AG09319 (cell line): ENCODE results near the gene GDPD5.

Experiments
- DNase-seq: peaks from one replicate; pipeline ENCODE4 v3.0.0-alpha.2; 2010; ENCODE audit warnings: low read depth; ENCODE audit errors: extremely low read depth
- TF ChIP-seq, protein P1 (sequence below): IDR thresholded peaks from 2 replicates; pipeline ENCODE4 v1.5.1; 2011; ENCODE audit warnings: low read depth, mild to moderate bottlenecking, inconsistent platforms, low read length, moderate library complexity

GDPD5 gene

DNA sequence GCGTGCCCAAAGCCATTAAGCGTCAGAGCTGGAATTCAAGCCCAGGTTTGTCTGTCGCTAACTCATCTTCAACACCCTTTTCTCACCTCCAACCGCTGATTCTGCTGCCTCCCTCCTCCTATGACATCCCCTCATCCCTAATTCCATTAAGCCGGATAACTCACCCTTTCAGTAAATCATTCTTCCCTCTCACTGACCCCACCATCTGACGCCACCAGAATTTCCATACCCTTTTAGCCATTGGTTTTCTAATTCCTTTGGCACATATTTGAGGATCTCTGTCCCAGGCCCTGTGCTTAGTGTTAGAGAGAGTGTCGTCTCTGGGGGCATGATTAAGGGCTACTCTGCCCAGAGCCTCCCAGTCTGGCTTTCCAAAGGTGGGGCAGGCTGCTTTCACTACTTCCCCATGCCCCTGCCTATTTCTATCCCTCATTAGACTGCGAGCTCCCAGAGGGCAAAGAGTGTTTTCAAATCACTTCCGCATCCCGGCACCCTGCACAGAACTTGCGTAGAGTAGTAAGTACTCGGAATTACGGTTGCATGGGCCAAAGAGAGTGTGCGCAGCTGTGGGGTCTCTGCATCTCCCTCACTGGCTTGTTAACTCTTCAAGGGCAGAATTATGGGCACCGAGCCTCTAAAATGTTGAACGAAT lies 96.6 kb downstream of the GDPD5 start:
- TF ChIP-seq, protein P1, sequence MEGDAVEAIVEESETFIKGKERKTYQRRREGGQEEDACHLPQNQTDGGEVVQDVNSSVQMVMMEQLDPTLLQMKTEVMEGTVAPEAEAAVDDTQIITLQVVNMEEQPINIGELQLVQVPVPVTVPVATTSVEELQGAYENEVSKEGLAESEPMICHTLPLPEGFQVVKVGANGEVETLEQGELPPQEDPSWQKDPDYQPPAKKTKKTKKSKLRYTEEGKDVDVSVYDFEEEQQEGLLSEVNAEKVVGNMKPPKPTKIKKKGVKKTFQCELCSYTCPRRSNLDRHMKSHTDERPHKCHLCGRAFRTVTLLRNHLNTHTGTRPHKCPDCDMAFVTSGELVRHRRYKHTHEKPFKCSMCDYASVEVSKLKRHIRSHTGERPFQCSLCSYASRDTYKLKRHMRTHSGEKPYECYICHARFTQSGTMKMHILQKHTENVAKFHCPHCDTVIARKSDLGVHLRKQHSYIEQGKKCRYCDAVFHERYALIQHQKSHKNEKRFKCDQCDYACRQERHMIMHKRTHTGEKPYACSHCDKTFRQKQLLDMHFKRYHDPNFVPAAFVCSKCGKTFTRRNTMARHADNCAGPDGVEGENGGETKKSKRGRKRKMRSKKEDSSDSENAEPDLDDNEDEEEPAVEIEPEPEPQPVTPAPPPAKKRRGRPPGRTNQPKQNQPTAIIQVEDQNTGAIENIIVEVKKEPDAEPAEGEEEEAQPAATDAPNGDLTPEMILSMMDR: no peak
- DNase-seq: no peak

DNA sequence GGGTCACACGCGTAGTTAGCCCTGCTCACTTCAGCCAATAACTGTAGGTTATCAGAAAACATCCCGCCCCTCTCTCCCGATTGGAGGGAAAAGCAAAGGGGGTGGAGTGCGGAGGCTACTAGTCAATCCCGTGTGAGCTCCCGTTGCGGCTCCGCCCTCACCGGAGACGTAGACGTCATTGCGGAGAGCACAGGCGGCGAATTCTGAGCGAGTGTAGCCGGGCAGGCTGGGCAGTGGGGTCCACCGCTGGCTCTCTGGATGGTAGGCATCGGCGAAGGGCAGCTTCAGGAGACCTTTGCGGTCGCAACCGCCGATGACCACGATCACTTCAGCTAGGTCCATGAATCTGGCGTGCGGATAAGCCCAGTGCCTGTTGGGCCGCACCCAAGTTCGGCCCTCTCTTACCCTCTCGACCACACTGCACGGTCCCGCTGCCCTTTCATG lies 97.4 kb downstream of the GDPD5 start:
- peak; percentile 29 for DNase-seq
- TF ChIP-seq, protein P1: no peak

DNA sequence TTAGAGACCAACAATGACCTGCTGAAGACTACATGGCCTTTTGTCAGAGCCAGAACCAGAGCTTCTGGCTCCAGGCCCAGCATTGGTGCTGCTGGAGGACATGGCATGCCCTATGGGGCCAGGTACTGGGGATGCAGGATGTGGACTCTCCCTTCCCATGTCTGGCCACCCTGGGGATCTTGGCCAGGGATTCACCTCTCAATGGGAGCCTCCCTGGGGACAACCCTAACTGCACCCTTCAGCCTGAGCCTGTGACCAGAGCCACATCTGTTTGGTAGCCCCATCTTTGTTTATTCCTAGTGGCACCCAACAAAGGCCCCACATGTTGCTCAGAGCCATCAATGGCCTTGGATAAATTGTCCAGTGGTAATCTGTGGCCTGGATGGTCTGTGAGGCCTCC lies 98.6 kb downstream of the GDPD5 start:
- TF ChIP-seq, protein P1: no peak
- no peak for DNase-seq

DNA sequence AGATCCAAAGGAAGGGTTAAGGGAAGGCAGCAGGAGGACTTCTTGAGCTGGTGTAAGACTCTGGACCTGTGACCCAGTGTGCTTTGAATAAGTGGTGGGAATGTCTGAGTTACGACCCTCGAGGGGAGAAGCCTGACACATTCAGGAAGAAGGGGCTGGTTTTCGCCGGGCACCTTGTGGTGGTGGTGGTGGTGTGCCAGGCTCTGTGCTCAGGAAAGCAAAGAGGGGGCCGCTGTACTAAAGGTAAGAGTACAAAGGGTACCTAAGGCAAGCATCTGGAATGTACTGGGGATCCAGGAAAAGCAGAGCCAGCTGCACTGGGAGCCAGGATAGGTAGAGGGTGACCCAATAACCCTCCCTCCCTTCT lies 99.0 kb downstream of the GDPD5 start:
- TF ChIP-seq, protein P1: no peak
- DNase-seq: no peak

DNA sequence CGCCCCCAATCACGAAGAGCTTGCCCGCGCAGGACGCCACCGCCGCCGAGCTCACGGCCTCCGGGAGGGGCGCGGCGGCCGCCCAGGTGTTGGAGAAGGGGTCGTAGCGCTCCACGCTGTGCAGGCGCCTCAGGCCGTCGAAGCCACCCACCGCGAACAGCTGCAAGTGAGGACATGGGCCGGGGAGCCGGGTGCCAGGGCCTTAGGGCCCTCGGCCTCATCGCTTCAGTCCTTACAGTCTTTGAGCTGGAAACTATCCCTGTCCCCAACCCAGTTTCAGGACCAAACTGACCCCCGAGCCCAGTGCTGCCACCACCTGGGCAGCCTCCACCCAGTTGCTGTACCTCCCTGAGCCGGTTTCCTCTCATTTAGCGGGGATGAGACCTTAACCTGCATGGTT lies 100.3 kb downstream of the GDPD5 start:
- TF ChIP-seq, protein P1: peak; percentile 18

DNA sequence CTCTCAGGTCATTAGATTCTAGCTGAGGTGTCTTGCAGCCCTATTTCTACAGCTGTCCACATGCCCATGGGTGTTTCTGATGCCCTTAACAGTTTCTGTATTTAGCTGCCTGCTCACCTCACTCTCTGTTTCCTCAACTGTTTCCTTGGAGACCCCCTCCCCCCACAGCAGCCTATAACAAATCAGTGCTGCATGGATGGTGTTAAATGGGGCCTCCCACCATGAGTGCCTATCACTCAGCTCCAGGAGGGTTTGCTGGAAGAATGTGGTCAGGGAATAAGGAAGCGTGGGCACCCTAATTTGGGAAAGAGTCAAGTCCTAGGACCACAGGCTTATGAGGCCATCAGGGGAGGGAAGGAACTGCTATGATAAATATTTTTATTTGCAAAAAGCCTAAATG lies 101.3 kb downstream of the GDPD5 start:
- TF ChIP-seq, protein P1: no peak
- DNase-seq: no peak

More for the DNA sequence above, 100.3 kb downstream of the GDPD5 start:
- DNase-seq: no peak

DNA sequence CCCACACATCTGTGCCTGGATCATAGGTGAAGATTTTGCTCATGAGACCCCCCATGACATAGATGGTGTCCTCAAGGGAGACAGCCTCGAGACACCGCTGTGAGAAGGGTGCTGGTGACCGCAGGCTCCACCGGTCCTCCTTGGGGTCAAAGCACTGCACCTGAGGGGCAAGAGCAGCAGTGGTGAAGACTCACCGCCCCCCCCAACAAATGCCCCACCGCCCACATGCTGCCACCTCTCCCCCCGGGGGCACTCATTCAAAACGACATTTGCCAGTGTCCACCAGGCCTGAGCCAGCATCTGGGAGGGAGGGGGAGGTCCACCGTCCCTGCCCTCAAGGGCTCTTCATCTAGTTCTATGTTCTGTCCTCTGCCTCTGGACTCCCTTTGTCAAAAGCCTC lies 102.0 kb downstream of the GDPD5 start:
- DNase-seq: no peak
- TF ChIP-seq, protein P1: no peak
